ENCODE data around the gene BEAN1.

GRCh38 chr16:66521252-66521713 is 94.2 kb downstream of the BEAN1 start:
- no peak for TF ChIP-seq GATA3 (IDR thresholded peaks at IDR 0.05; ENCODE audit: low read depth, low read length)
- no peak for TF ChIP-seq GATA2 (IDR thresholded peaks at IDR 0.05; ENCODE audit: low read depth, low read length)

Data from SH-SY5Y (cell line).